ENCODE results near the gene TRAM2. TPM values are rescaled to one million over a fixed set of nuclear protein-coding genes. Genes with fewer than 3 reads are reported as not detected.

Gene TRAM2, protein sequence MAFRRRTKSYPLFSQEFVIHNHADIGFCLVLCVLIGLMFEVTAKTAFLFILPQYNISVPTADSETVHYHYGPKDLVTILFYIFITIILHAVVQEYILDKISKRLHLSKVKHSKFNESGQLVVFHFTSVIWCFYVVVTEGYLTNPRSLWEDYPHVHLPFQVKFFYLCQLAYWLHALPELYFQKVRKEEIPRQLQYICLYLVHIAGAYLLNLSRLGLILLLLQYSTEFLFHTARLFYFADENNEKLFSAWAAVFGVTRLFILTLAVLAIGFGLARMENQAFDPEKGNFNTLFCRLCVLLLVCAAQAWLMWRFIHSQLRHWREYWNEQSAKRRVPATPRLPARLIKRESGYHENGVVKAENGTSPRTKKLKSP
- total RNA-seq (2012; rRNA removed) (77.2 and 81.1 TPM in 2 replicates), polyA plus RNA-seq (2012; rRNA removed) (94.2 and 95.7 TPM in 2 replicates), Bru-seq, nascent RNA (percentile 98 among the genes with signal in this experiment), BruChase-seq, experiment 1, labeled RNA remaining after a 6-hour chase (percentile 95 among the genes with signal in this experiment), BruChase-seq, experiment 2, labeled RNA remaining after a 2-hour chase (percentile 97 among the genes with signal in this experiment)
- polyA plus RNA-seq (2012; cell fraction: cytosol; rRNA removed): 51.8 and 52.7 TPM in 2 replicates
- 86.8 and 207 TPM in 2 replicates for polyA plus RNA-seq (2012; cell fraction: nucleus; rRNA removed; ENCODE audit: low replicate concordance)
- long read RNA-seq, full-length matches to known transcripts: 62 of 359 reads
- long read RNA-seq, partial matches to known transcripts: 19 of 359 reads
- long read RNA-seq, other reads (novel, unspliced or antisense): 278 of 359 reads

- Histone ChIP-seq H3K27ac (ENCODE audit: insufficient read depth, low read length) (peak within 1 kb of the TSS; percentile 92), H4K20me1 (ENCODE audit: insufficient read depth, low read length) (peaks cover 33% of the 10 kb centered on the region), H3K18ac (ENCODE audit: low read depth, low read length) (peak within 1 kb of the TSS; percentile 96), H3K79me1 (ENCODE audit: low read depth in 1 of 2, low read length in 2 of 2) (peaks cover 0 to 43% of the 10 kb centered on the region in 2 experiments; a peak in 3 of 4 replicates), H2AFZ (replicated peaks; ENCODE audit: low read length, poor library complexity) (peak within 1 kb of the TSS; percentile 90), H3K36me3 (ENCODE audit: control insufficient read depth, insufficient read depth, low read length) (peaks cover 3% of the 10 kb centered on the region; the same call in 1 of the 2 replicates), H3K4me1 (ENCODE audit: control insufficient read depth, insufficient read depth, low read length) (peaks cover 17% of the 10 kb centered on the region), H3K56ac (ENCODE audit: extremely low read depth, insufficient read depth, low read length) (peak within 1 kb of the TSS; percentile 97), H3K9ac (ENCODE audit: low read depth, low read length) (peak within 1 kb of the TSS; percentile 96), H3K9me1 (ENCODE audit: insufficient read depth, low read length) (peaks cover 16% of the 10 kb centered on the region), H2BK120ac (ENCODE audit: low read depth, low read length) (peak within 1 kb of the TSS; percentile 93), H3K9me3 (ENCODE audit: control insufficient read depth, insufficient read depth, low read length) (no peaks in the 10 kb centered on the region), H3K27me3 (ENCODE audit: control insufficient read depth, insufficient read depth, low read length) (no peaks in the 10 kb centered on the region), H2BK20ac (ENCODE audit: low read depth, low read length) (peak within 1 kb of the TSS; percentile 48; the same call in 1 of the 2 replicates), H3K14ac (replicated peaks; ENCODE audit: low read depth, low read length) (peak within 1 kb of the TSS; percentile 97), H4K91ac (ENCODE audit: insufficient read depth, low read depth, low read length) (peak within 1 kb of the TSS; percentile 99), H2BK15ac (ENCODE audit: low read depth, low read length) (peak within 1 kb of the TSS; percentile 74; the same call in 2 of the 3 replicates), H4K8ac (ENCODE audit: low read depth in 2 of 2, low read length in 2 of 2) (peak within 1 kb of the TSS; percentile 93 to 95), H3K4me3 (ENCODE audit: insufficient read depth, low read depth, low read length) (peak within 1 kb of the TSS; percentile 93), H2BK5ac (ENCODE audit: low read depth, low read length, poor library complexity, severe bottlenecking) (peak within 1 kb of the TSS; percentile 91), H3K23ac (ENCODE audit: low read depth, low read length) (peak within 1 kb of the TSS; percentile 99), H2AK9ac (replicated peaks; ENCODE audit: low read depth, low read length, poor library complexity) (peak within 1 kb of the TSS; percentile 97), H4K5ac (ENCODE audit: low read depth, low read length) (peak within 1 kb of the TSS; percentile 100), H3K4ac (ENCODE audit: low read depth, low read length) (peak within 1 kb of the TSS; percentile 97), H3K4me2 (ENCODE audit: low read depth, low read length) (peak within 1 kb of the TSS; percentile 100), H2AK5ac (ENCODE audit: low read depth, low read length) (peak within 1 kb of the TSS; percentile 90)
- dilution Hi-C loops (cut with HindIII; ENCODE audit: low sequenced_read_pairs, unreplicated experiment) (no loop called here), in situ Hi-C loops (cut with MboI; ENCODE audit: low sequenced_read_pairs) (loop anchor here (5.0 kb wide), 1 partner anchor 75 kb away; no protein-coding TSS in a partner anchor), intact Hi-C loops (cut with micrococcal nuclease) (loop anchor here (2.0 kb wide), 2 partner anchors 60 to 76 kb away; no protein-coding TSS in a partner anchor)
- ChIA-PET POLR2A (ENCODE audit: unreplicated experiment) (interaction anchor here (0.6 to 1.3 kb wide), 4 partner anchors 13 to 157 kb away, joined by 3 to 6 read pairs (median 3); partner anchors contain the start of gene EFHC1), CTCF (interaction anchor here (0.8 to 3.1 kb wide), 6 partner anchors 18 to 88 kb away, joined by 3 to 12 read pairs (median 4); no protein-coding TSS in a partner anchor)
- DNase-seq (peak; percentile 74), ATAC-seq (ENCODE audit: low read depth) (peak; percentile 85)
- BruUV-seq (replicated peaks): TSS peak; percentile 70
- WGBS, 2 experiments (ENCODE audit: extremely low coverage in 2 of 2, insufficient read length in 1 of 2): 1% methylated on average over 21 of the region's 84 CpGs; no CpG with 5 or more reads in 1 of the 2 experiments
- TF ChIP-seq MXI1 (IDR thresholded peaks at IDR 0.05; ENCODE audit: borderline replicate concordance, low read depth, low read length) (no peak), POLR2A (IDR thresholded peaks at IDR 0.05; ENCODE audit: low read depth, low read length) (peak; percentile 76), RCOR1 (IDR thresholded peaks at IDR 0.05; ENCODE audit: insufficient replicate concordance, low read length) (no peak), SMC3 (IDR thresholded peaks at IDR 0.05; ENCODE audit: low read depth, low read length) (no peak), NFE2L2 (IDR thresholded peaks at IDR 0.05; ENCODE audit: low read depth, low read length) (no peak), USF2 (IDR thresholded peaks at IDR 0.05; ENCODE audit: low read depth, low read length) (no peak), CHD1 (IDR thresholded peaks at IDR 0.05; ENCODE audit: low read depth, low read length) (no peak), MAFK (IDR thresholded peaks at IDR 0.05; ENCODE audit: low read depth, low read length) (no peak), RAD21 (IDR thresholded peaks at IDR 0.05; ENCODE audit: low read length) (no peak), RFX5 (IDR thresholded peaks at IDR 0.05; ENCODE audit: low read depth, low read length) (no peak), CTCF (conservative IDR thresholded peaks at IDR 0.05; ENCODE audit: low read depth, low read length) (0 out of 2 replicates have a peak, but pooled peaks have one; percentile 2)
These were observed at the start of gene TRAM2 for GRCh38 chr6:52577022-52577777. TRAM2 (minus strand) TSS chr6:52577060; CDS start chr6:52576915, 145 bp downstream.

Measured in IMR-90 (cell line).